K562 (cell line): ENCODE measurements around the gene TAS1R3. TPM values are rescaled to one million over a fixed set of nuclear protein-coding genes. Genes with fewer than 3 reads are reported as not detected.

Source experiments
- ARID1B ChIP-seq: fragments of 450-650 bp; IDR thresholded peaks from 2 replicates; pipeline ENCODE4 v1.6.1; 2016; ENCODE audit warnings: antibody characterized with exemption, mild to moderate bottlenecking, inconsistent platforms
- BHLHE40 ChIP-seq: IDR thresholded peaks from 2 replicates; pipeline ENCODE4 v1.6.1; 2011; ENCODE audit warnings: low read length, improper control_type of control experiment
- C11orf30 ChIP-seq: fragments of 450-650 bp; IDR thresholded peaks from 2 replicates; pipeline ENCODE4 v1.6.1; 2016; ENCODE audit warnings: low read depth, mild to moderate bottlenecking
- CBFA2T2 ChIP-seq: fragments of 450-650 bp; conservative IDR thresholded peaks from 2 replicates; pipeline ENCODE4 v1.6.1; 2017; ENCODE audit warnings: mild to moderate bottlenecking
- CCAR2 ChIP-seq: fragments of 200-400 bp; formaldehyde crosslinking; IDR thresholded peaks from 2 replicates; pipeline ENCODE4 v1.6.1; 2017; ENCODE audit warnings: mild to moderate bottlenecking, low read depth, low read length
- CCNT2 ChIP-seq: IDR thresholded peaks from 2 replicates; pipeline ENCODE4 v1.6.1; 2011; ENCODE audit warnings: borderline replicate concordance, low read depth, mild to moderate bottlenecking, moderate library complexity, mixed read lengths, low read length; ENCODE audit not compliant: insufficient read length; ENCODE audit errors: extremely low read depth
- ELF1 ChIP-seq: fragments of 200-800 bp; sonication (Bioruptor generic); IDR thresholded peaks from 2 replicates; pipeline ENCODE4 v1.6.1; 2016; ENCODE audit warnings: missing genetic modification characterization, missing compliant biosample characterization
- FOSL1 ChIP-seq: fragments of 200-800 bp; sonication (Bioruptor generic); conservative IDR thresholded peaks from 2 replicates; pipeline ENCODE4 v1.6.1; 2016; ENCODE audit warnings: missing genetic modification characterization, missing compliant biosample characterization
- FOXA3 ChIP-seq, 2 experiments: fragments of 450-650 bp in 1 of 2; sonication (generic) in 1 of 2; formaldehyde crosslinking; IDR thresholded peaks in 1 of 2; conservative IDR thresholded peaks in 1 of 2; 2 replicates each; pipeline versions ENCODE4 v1.4.0 to v1.8.0; 2020 to 2022; ENCODE audit warnings: mild to moderate bottlenecking in 2 of 2, missing genetic modification reagents in 1 of 2
- FOXP4 ChIP-seq: sonication (generic); formaldehyde crosslinking; IDR thresholded peaks from 2 replicates; pipeline ENCODE4 v1.8.0; 2022; ENCODE audit warnings: mild to moderate bottlenecking, missing genetic modification reagents, borderline replicate concordance
- HMGN3 ChIP-seq: IDR thresholded peaks from 2 replicates; pipeline ENCODE4 v1.6.1; 2011; ENCODE audit warnings: borderline replicate concordance, low read depth, mild to moderate bottlenecking, mixed read lengths, low read length; ENCODE audit not compliant: insufficient read length; ENCODE audit errors: extremely low read depth
- MEIS2 ChIP-seq: fragments of 450-650 bp; IDR thresholded peaks from 2 replicates; pipeline ENCODE4 v1.6.1; 2014; ENCODE audit warnings: mild to moderate bottlenecking; ENCODE audit not compliant: partially characterized antibody
- MTA3 ChIP-seq: fragments of 450-650 bp; formaldehyde crosslinking; IDR thresholded peaks from 2 replicates; pipeline ENCODE4 v1.6.1; 2017; ENCODE audit warnings: mild to moderate bottlenecking, borderline replicate concordance
- NFIX ChIP-seq: fragments of 250-450 bp; sonication (Bioruptor Pico); IDR thresholded peaks from 2 replicates; pipeline ENCODE4 v1.4.0; 2020; ENCODE audit warnings: low read depth, mild to moderate bottlenecking, moderate library complexity
- POLR3G ChIP-seq: IDR thresholded peaks from 2 replicates; pipeline ENCODE4 v1.6.1; 2011; ENCODE audit not compliant: insufficient read length, insufficient replicate concordance; ENCODE audit errors: extremely low read depth
- RCOR1 ChIP-seq, 2 experiments: IDR thresholded peaks; 2 replicates each; pipeline ENCODE4 v1.6.1; 2012; ENCODE audit warnings: low read depth in 2 of 2, low read length in 2 of 2, borderline replicate concordance in 1 of 2, improper control_type of control experiment in 1 of 2
- SMARCC2 ChIP-seq: fragments of 450-650 bp; IDR thresholded peaks from 2 replicates; pipeline ENCODE4 v1.6.1; 2017; ENCODE audit warnings: antibody characterized with exemption, moderate library complexity, mild to moderate bottlenecking, low read depth
- STAG1 ChIP-seq: sonication (generic); formaldehyde crosslinking; IDR thresholded peaks from 2 replicates; pipeline ENCODE4 v1.5.0; 2020; ENCODE audit warnings: missing genetic modification reagents, borderline replicate concordance
- TCF7 ChIP-seq: sonication (generic); IDR thresholded peaks from 2 replicates; pipeline ENCODE4 v1.6.1; 2016; ENCODE audit warnings: antibody characterized with exemption, borderline replicate concordance
- U2AF1 ChIP-seq: fragments of 200-400 bp; formaldehyde crosslinking; optimal IDR thresholded peaks from 2 replicates; pipeline ENCODE3; 2017; ENCODE audit warnings: mild to moderate bottlenecking, low read depth, low read length, moderate library complexity
- ZFX ChIP-seq: sonication (generic); formaldehyde crosslinking; IDR thresholded peaks from 2 replicates; pipeline ENCODE4 v1.8.0; 2022; ENCODE audit warnings: mild to moderate bottlenecking, missing genetic modification reagents, moderate library complexity
- polyA plus RNA-seq, 8 experiments: library from polyadenylated mRNA; depleted of rRNA in 4 of 8; stranded (reverse) in 5 of 8; unstranded in 3 of 8; fragments of >200 nt; fragmentation: Nextera tagmentation in 2 of 8; fragmentation: Illumina TruSeq in 1 of 8; extraction: Ambion mirVana in 2 of 8; extraction: Trizol in 1 of 8; gene quantifications; 2 replicates each; pipeline versions ENCODE4 v1.2.1 to v1.2.3, GENCODE V29; 2011 to 2014; ENCODE audit warnings: inconsistent platforms in 1 of 8, missing spikeins in 1 of 8
- total RNA-seq, 7 experiments: library from RNA; depleted of rRNA in 6 of 7; stranded (reverse); fragments of >200 nt in 6 of 7; fragmentation: Illumina TruSeq in 2 of 7; extraction: Trizol in 2 of 7; gene quantifications; 2 replicates each; pipeline versions ENCODE4 v1.2.1 to v1.2.3, GENCODE V29; 2011 to 2021; ENCODE audit warnings: low replicate concordance in 1 of 7
- TF ChIP-seq, protein P1 (sequence below): fragments of 450-650 bp; IDR thresholded peaks from 2 replicates; pipeline ENCODE4 v1.7.0; 2016; ENCODE audit warnings: borderline replicate concordance
- TF ChIP-seq, protein P2 (sequence below): fragments of 250-450 bp; sonication (Bioruptor Pico); IDR thresholded peaks from 2 replicates; pipeline ENCODE4 v1.6.1; 2021; ENCODE audit warnings: mild to moderate bottlenecking

The TAS1R3 gene
- total and polyA plus RNA-seq, 9 of the 15 experiments (the other 6 are each of a cell fraction or from before 2014, with no cell fraction given), result 0.07 to 0.13 TPM; not detected in 7

DNA sequence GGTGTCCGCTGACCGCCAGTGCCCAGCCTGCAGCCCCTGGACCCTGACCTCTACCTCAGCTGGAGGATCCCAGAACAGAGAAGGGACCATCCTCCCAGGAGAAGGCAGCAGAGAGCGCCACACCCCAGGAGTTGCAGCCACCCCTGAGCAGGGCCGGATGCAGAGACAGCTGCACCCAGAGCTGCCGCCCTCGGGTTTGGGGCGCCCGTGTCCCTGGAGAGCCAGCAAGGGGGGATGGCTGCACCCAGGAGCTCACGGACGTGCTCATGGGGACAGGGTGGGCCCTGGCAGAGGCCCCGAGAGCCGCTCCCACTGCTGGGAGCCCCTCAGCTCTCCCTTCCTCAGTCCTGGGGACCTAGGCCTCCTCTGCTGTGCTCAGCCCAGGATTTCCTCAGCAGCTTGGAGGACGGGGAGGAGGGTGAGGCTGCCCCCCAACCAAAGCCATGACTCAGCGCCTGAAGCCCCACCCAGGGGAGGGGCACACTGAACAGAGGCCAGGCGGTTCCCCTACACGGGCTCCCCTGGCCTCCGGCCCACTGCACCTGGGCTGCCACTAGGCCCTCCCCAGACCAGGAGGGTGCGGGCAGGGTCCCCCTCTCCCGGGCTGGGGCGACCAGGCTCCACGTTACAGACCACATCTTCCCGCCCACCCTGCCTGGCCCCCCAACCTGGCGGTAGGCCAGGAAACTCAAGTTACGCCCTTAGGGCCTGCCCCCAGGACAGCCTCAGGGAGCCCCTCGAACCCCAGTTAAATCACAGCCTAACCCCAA is 25.6 kb upstream of the TAS1R3 start (continued):
- TF ChIP-seq ZFX (CRISPR knock-in tag) (peak; percentile 27), U2AF1 (no peak), TCF7 (no peak), MTA3 (peak; percentile 34; the same call in 1 of the 2 replicates), CCNT2 (peak; percentile 19), MEIS2 (no peak), C11orf30 (peak; percentile 95), HMGN3 (peak; percentile 70), FOSL1 (tag) (peak; percentile 82), RCOR1 (IDR thresholded peaks at IDR 0.05; ENCODE audit: borderline replicate concordance in 1 of 2, low read depth in 2 of 2, low read length in 2 of 2) (peak in 1 of 2 experiments; percentile 34; a peak in 1 of 4 replicates), ELF1 (tag) (no peak), FOXP4 (0 out of 2 replicates have a peak, but pooled peaks have one; percentile 15), FOXA3 (CRISPR knock-in tag; conservative IDR thresholded peaks at IDR 0.05 in 1 of 2, IDR thresholded peaks at IDR 0.05 in 1 of 2) (0 out of 4 replicates have a peak, but pooled peaks of 1 of the 2 experiments have one; percentile 31), POLR3G (no peak), SMARCC2 (0 out of 2 replicates have a peak, but pooled peaks have one; percentile 32), BHLHE40 (peak; percentile 49), STAG1 (CRISPR knock-in tag) (peak; percentile 66), NFIX (CRISPR knock-in tag) (no peak), ARID1B (peak; percentile 65), CCAR2 (no peak), CBFA2T2 (0 out of 2 replicates have a peak, but pooled peaks have one; percentile 3)
- TF ChIP-seq, protein P1, sequence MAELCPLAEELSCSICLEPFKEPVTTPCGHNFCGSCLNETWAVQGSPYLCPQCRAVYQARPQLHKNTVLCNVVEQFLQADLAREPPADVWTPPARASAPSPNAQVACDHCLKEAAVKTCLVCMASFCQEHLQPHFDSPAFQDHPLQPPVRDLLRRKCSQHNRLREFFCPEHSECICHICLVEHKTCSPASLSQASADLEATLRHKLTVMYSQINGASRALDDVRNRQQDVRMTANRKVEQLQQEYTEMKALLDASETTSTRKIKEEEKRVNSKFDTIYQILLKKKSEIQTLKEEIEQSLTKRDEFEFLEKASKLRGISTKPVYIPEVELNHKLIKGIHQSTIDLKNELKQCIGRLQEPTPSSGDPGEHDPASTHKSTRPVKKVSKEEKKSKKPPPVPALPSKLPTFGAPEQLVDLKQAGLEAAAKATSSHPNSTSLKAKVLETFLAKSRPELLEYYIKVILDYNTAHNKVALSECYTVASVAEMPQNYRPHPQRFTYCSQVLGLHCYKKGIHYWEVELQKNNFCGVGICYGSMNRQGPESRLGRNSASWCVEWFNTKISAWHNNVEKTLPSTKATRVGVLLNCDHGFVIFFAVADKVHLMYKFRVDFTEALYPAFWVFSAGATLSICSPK, result no peak
- TF ChIP-seq, protein P2, sequence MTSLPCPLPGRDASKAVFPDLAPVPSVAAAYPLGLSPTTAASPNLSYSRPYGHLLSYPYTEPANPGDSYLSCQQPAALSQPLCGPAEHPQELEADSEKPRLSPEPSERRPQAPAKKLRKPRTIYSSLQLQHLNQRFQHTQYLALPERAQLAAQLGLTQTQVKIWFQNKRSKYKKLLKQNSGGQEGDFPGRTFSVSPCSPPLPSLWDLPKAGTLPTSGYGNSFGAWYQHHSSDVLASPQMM, result no peak
